Endothelial cell of hepatic sinusoid (primary cell): ENCODE data around the gene MIPEP.
"Not testable (repeated sequence)": the region's sequence is repeated elsewhere in the genome, so short reads cannot be mapped to it uniquely, and the experiment has no call there.

Experiments
- in situ Hi-C: cut with HindIII; loops from 2 replicates; pipeline ENCODE4 v1.10.0; 2017; ENCODE audit warnings: low sequenced_read_pairs

The MIPEP gene

DNA sequence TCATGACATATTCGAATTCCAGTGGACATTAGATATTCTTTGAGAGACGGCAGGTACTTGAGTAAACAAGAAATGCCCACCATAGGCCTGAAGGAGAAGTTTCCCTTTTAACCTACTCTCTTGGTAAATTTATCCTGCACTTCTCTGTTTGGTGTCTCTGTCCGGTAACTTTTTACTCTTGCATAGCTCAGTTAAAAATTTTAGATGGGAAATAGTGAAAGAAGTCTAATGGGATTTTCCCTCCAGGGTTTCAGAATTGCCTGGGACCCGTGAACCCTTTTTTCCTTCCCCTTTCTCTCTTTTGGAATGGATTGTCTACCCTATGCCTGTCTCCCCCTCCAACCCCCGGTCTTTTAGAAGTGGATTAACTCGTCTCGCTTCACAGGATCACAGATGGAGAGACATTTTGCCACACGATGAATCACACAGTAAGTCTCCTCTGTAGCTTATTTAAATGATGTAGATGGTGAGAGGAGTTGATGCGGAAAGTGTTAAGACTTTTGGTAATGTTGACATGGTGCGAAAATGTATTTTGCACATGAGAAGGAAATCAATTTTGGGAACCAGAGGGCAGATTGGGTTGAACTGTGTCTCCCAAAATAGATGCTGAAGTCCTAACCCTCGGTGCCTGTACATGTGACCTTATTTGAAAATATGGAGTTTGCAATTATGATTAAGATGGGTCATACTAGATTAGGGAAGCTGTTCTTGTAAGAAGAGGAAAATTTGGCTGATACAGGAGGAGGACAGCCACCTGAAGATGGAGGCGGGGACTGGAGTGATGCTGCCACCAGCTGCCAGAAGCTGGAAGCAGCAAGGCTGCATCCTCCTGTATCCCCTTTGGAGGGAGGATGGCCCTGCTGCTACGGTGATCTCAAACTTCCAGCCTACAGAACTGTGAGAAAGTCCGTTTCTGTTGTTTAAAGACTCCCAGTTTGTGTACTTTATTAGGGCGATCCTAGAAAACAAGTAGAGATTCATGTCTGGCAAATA lies 711 bp upstream of the MIPEP start:
- in situ Hi-C loops = no loop called here

DNA sequence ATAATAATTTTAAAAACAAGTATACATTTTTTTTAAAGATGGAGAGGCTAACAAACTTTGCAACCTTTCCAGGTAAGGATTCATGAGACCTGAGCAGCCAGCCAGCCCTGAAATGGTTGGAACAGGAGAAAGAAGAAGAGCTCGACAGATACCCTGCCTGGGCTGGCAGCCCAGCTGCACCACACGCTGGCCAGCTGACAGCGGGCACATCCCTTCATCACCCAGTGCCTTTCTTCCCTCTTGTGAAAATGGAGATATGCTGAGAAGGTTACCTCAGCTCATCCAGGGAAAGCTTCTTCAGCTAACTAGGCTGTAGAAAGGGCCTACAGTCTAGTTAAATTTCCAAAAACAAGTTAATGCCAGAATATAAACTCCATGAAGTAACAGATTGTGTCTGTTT lies 4.8 kb downstream of the MIPEP start:
- in situ Hi-C loops = not testable (repeated sequence)

DNA sequence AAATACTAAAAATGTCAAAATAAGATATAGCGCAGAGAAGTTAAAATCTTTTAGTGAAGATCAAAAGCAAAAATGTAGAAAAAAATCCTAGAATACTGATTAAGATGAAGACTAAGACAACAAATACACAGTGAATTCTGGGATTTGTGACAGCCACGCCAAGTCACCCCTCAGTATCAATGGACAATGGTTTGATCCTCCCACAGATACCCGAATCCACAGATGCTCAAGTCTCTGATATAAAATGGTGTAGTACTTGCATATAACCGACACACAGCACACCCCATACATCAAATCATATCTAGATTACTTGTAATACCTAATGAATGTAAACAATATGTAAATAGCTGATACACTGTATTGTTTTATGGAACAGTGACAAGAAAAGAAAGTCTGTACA lies 5.9 kb downstream of the MIPEP start:
- in situ Hi-C loops = no loop called here

DNA sequence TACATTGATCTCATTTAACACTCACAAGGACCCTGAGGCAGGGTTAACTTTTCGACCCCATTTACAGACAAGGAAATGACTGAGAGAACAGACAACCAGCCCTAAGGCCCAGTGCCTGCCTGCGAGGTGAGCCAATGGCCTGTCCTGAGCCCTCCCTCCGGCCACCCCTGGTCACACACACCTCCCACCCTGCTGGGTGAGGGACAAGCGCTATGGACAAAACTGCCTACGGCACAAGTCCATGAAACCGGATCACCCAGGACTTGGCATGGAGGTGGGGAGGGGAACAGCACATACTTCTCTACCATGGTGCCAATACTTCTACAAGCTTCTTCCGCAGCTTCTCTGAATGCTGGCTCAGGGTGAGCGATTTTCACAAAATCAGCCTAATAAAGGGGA lies 7.8 kb downstream of the MIPEP start:
- in situ Hi-C loops = not testable (repeated sequence)

DNA sequence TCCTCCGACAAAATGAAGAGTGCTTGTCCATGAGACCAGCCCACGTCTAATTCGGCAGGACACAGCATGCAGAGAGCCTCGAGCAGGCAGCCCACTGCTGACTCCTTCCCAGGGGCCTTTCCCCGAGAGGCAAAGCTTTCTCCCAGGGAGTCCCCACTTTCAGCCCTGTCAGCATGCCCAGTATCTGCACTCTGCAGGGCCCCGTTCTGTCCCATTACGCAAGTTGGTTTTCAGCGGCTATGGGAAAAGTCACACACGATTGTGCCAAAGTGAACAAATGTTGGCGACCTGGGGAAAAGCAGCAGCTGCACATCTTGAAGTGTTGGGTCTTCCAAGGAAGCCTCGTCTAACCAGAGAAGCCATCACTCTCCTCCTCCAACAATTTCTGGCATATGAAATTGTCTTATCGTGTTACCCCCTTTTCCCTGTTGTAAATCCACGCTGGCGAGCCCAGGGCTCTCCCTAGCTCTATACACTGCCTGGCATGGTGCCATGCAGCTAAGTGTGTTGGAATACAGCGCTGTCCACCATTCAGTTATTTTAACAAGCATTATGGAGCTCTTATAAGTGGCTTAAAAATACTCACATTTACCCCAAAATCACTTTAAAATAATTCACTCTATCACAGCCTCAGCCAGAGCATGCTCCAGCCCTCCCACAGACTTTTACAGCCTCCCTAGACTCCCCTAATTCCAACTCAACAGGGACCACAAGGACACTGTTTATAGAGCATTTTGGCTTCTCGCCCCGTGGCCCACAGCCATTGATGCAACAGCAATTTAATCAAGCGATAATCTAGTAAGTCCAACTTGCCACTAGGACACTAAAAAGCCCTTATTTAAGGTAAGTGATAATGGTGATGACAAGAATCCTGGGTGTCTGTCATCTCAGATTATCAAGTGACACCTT lies 8.5 kb downstream of the MIPEP start:
- in situ Hi-C loops = not testable (repeated sequence)

DNA sequence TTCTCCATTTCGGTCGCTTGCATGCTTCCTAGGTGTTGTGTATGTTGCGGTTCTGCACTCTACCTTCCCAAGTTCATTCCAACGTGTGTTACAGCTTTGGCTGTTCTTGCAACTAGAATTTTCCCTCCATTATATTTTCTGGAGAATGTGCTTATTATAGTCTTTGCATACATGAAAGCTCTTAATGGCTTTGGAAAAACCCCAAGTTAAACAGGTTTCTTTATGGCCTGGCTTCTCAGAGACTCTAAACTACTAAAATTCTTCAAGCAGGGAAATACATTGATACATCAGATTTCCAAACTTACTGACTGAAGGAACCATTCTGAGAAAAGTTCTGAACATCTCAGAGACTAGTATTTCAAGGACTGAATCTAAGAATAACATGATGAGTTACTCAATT lies 11.9 kb downstream of the MIPEP start:
- in situ Hi-C loops = no loop called here

DNA sequence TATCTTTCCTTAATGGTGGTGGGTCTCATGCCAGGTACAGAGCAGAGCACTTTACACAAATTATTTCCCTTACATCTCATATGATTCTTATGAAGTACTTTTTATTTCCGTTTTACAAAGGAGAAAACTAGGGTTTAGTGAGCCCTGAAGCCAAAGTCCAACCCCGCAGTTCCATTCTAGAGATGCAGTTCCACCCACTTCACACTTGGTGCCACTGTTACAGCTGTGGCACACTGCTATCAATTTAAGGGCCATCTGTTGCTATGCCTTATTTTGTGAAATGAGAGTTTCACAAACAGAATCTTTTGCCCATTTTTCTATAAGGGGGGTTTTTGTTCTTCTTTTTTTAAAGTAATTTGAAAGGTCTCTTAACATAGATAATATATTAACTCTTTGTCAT lies 12.9 kb downstream of the MIPEP start:
- in situ Hi-C loops = no loop called here

DNA sequence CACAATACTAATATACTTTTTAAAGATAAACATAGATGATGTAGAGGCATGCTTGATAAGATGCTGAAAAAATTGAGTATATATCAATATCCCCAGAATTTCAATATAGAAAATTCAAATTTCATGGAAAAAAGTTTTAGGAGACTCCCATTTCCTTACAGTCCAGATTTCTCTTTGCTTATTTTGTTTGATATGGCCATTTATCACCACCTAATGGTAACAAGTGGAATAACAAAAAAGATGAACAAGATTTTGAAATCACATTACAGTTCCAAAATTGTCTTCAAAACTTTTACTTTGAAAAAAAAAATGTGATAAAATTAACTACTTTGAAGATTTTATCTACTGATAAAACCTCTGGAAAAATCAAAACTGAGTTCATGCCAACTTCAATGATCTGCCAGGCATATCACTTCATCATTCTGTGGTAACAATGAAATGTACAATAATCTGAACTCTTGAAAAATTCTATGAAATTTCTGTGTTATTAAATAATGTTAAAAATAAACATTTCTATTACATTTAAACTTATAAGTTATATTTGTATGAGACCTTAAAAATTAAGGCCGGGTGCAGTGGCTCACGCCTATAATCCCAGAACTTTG lies 17.5 kb downstream of the MIPEP start:
- in situ Hi-C loops = no loop called here

DNA sequence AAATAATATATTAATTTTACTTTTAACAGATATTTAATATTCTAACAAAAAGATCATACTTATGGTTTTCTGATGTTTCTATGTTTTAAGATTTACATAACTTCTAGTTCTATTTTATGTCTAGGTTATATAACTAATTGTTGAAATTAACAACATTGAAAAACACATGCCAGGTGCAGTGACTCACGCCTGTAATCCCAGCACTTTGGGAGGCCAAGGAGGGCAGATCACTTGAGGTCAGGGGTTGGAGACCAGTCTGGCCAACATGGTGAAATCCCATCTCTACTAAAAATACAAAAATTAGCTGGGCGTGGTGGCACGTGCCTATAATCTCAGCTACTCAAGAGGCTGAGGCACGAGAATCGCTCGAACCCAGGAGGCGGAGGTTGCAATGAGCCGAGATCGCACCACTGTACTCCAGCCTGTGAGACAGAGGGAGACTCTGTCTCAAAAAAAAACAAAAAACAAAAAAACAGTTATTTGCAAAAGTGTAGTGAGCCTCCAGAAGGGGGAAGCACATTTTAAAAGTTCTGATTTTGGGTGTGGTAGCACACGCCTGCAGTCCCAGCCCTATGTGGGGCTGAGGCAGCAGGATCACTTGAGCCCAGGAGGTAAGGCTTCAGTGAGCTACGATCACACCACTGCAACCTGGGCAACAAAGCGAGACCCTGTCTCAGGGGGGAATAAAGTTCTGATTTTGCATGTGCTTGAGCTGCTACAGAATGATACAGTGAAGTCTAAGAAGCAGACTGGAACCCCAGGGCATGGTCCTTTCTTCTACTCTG lies 18.7 kb downstream of the MIPEP start:
- in situ Hi-C loops = no loop called here

DNA sequence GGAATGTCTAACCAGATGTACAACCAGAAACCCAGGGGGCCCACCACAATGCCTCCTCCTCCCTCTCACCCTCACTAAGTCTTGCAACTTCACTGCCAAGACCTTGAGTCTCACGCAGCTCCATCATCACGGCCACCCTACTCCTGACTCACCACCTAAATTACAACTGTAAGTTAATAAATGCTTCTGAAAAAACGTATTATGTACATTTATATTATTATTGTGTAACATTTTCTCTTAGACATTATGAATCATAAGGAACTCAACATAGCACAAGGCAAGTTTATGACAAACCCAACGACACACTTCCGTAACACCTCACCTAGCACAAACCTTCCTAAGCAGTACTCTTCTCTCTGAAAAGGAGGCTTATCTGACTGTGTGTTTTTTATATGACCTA lies 20.7 kb downstream of the MIPEP start:
- in situ Hi-C loops = loop anchor here (5.0 kb wide), 1 partner anchor 151 kb away; no protein-coding TSS in a partner anchor

DNA sequence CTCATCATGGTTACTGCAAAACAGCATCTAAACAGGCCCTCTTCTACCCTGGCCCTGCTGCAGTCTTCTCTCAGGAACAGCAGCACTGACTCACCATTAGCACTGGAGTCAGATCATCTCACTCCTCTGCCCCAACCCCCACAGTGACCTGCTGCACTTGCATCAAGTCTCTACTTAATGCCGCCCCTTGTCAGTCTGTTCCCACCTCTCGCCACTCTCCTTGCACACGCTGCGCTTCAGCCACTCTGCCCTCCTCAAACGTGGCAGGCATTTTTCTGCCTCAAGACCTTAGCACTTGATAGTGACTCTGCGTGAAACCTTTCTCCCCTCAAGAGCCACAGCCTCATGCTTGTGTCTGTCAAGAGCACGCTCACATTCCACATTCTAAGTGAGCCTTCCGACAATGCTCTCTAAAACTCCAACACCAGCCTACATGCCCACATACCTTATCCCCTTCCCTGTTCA lies 22.1 kb downstream of the MIPEP start:
- in situ Hi-C loops = loop anchor here (5.0 kb wide), 1 partner anchor 150 kb away; no protein-coding TSS in a partner anchor

DNA sequence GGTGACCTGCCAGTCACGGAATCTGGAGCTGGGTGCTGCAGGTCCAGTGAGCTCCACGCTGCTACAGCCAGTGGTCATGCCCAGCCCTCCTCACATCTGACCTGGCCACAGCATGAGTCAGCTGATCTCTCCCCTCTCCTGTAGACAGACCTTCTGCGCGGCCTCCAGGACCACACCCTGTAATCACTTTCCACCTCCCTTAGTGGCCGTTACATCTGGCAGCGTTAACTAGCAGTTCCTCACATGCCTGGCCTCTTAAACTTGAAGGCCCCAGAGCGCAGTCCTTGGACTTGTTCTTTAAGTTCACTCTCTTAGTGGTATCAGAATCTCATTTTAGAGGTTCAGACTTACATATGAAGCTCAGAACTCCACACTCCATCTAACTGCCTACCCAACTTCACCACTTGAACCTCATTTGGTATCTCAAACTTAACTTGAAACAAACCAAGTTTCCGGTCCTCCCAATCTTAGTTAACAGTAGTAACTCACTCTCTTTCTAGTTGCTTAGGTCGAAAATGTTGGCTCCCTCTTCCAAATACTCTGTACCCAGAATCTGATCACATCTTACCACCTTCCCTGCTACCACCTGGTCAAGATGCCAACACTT lies 22.7 kb downstream of the MIPEP start:
- in situ Hi-C loops = loop anchor here (5.0 kb wide), 1 partner anchor 149 kb away; no protein-coding TSS in a partner anchor

DNA sequence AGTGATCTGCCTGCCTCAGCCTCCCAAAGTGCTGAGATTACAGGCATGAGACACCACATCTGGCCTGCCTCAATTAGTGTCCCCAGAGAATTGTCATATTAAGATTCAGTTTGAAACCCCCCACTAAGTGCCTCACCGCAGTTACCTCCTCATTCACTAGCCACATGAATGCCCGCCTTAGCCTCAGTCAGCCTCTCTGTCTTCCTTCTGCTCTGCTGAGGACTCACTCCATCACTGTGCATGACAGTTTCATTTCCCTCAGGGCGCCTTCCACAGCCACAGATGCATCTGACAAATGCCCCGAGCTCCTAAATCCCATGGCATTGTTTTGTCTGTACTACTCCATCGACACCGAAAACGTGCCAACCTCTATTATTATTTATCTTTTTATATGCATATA lies 23.3 kb downstream of the MIPEP start:
- in situ Hi-C loops = loop anchor here (5.0 kb wide), 1 partner anchor 149 kb away; no protein-coding TSS in a partner anchor

DNA sequence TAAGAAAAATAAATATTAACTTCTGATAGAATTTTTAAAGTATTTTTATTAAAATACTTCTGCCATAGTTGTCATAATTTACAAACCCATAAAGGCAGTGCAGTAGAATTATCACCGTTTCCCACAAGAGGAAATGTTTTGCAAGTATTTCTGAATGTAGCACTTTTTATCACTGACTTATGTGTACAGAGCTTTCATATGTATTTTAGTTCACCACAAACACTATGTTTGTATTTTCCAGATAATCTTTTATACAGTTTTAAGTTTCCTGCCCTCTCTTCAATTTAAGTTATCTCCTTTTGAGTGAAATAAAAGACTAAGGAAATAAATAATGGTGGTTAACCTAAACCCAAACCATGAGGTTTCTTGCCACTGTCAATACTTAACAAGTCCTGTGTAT lies 24.2 kb downstream of the MIPEP start:
- in situ Hi-C loops = loop anchor here (5.0 kb wide), 1 partner anchor 148 kb away; no protein-coding TSS in a partner anchor

DNA sequence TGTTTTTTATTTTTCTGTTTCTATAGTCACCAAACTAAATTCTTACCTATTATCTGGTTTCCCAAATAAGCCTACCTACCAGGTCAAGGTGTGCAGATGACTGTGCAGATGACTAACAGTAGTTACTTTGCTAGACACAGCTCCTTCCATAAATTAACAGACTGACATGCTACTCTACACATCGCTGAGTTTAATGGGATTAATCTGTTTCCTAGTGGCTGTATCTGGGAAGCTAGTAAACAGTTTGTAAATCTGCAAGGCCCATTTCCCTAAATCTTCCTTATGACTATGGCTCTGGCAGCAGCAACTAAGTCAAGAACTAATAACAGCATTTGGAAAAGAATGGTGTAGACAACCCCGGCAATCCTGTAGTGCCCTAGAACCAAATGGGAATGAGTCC lies 27.9 kb downstream of the MIPEP start:
- in situ Hi-C loops = no loop called here

DNA sequence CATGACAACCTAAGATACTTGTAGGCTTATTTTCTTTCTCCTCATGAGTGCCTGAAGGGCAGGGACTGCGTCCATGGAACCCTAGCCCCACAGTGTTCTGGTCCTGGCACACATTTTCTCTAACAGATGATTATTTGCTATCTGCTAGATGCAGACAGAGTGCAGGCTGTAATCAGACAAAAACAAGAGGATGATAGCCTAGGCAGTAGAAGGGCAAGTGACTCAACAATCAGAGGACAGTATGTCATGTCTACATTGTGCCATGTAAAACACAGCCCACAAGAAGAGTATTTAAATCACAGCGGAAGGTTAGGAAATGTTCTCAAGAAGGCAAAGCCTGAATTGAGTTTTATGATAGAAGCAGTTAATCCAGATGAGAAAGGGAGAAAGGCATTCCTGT lies 29.3 kb downstream of the MIPEP start:
- in situ Hi-C loops = no loop called here

DNA sequence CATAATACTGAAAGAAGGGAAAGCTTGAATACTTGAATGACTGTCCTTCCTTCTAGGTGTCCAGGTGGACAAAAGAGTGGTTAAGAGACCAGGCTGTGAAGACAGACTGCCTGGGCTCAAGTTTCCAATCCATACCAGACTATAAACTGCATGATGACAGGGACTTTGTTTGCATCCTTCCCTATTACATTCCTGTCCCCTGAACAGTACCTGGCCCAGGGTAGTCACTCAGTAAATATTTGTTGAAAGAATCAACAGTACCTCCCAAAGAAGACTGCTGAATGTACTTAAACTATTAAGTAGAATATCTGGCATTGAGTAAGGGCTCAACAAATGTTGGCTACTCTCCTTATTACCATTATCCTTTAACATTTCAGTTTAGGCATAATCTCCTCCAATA lies 29.7 kb downstream of the MIPEP start:
- in situ Hi-C loops = no loop called here

DNA sequence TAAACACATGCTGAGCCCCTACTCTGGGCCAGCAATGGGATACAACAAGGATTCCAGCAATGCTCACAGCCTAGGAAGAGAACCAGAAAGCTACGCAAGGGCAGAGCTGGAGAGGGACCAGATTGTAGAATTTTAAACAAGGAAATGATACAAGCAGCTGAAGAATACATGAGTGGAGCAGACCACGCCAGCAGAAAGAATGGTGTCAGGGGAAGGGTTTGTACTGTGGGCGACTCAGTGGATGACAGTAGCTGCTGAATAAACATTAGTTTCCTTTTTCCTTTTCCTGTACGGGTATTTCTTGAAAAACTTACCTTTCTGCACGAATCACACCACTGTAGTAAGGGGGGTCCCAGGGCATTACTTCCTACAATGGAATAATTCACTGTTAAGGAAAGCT lies 30.7 kb downstream of the MIPEP start:
- in situ Hi-C loops = no loop called here

DNA sequence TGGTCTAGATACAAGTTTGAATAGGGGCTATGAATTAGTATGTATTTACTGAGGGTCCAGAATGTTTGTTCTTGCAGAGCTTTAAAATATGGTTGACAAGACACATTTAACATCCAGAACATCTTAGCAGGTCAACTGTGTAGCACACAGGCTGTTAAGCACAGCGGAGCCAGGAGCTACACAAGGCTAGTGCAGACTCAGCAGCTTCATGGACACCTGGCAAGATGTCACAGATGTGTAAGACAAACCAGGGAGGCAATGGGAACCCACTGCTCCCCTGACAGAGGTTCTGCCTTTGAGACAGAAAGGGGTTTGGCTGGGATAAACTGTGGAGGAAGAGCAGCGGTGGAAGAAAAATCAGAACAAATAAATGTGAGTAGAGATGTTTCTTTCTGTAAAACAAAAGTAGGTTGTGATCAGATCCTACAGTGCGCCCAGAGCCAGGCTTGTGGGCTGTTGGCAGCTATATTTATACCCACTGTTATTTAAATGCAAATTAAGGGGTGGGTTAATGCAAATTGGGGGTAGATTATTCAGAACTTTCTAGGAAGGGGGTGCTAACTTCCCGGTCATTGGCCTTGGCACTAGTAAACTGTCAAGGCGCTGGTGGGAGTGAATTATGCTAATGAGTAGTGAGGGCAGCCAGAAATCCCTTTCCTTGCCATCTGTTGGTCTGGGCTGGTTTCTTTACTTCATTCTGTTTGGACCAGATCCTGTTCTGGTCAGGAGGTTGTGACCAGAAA lies 33.0 kb downstream of the MIPEP start:
- in situ Hi-C loops = no loop called here
